ENCODE data around the gene CEP89. TPM values are rescaled to one million over a fixed set of nuclear protein-coding genes. Genes with fewer than 3 reads are reported as not detected.

CEP89 gene
- total RNA-seq, 4 donors from 2014 or later, result 18.5 to 24.7 (median 19.4) TPM

DNA sequence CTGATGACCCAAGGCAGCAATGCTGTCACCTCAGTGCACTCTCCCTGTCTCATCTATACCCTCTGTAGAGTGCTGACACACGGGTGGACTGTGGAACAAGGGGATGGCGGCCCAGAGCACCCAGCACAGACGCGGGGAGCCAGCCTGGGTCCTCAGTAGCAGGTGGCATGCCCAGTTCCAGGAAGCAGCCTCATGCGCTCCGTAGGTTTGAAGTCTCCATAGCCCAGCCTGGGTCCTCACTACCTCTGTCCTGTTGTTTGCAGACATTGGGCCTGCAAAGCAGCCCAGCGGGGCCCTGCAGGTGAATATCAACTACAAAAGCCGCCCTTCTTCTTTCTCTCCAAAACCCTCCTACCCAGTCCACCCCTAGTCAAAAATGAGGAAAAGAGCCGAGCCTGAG, 97.2 kb downstream of the CEP89 start:
- H3K4me1 ChIP-seq, result no peaks in the 10 kb centered on the region
- 80 to 94% methylated on average over 9 of the region's 9 CpGs for WGBS, 2 donors

DNA sequence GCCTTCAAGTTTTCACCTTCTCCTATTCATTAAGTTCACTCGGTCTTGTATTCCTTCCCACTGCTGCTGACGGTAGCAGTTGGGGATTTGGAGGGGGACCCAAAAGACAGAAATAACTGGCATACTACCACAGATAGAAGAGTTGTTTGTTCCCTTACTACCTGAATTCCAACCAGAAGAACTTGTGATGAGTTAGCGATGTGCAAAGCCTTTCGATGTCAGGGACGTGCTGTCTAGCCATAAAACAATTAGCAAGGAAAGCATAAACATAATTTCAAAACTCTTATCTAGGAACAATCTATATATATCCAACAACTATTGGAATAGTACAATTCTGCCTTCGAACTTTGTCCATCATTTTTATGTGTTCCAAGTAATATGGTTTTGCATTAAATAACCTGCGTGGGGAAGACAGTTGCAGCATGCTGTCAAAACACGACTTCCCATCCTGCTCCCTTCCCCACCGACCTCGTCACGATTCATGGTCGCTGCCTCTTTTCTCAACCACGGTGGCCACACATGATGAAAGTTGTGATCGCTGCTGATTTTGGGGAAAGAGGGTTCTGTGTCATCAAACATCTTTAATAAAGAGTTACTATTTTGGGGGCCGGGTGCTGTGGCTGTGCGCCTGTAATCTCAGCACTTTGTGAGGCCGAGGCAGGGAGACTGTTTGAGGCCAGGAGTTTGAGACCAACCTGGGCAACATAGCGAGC, 98.4 kb downstream of the CEP89 start:
- TF ChIP-seq, protein P1, sequence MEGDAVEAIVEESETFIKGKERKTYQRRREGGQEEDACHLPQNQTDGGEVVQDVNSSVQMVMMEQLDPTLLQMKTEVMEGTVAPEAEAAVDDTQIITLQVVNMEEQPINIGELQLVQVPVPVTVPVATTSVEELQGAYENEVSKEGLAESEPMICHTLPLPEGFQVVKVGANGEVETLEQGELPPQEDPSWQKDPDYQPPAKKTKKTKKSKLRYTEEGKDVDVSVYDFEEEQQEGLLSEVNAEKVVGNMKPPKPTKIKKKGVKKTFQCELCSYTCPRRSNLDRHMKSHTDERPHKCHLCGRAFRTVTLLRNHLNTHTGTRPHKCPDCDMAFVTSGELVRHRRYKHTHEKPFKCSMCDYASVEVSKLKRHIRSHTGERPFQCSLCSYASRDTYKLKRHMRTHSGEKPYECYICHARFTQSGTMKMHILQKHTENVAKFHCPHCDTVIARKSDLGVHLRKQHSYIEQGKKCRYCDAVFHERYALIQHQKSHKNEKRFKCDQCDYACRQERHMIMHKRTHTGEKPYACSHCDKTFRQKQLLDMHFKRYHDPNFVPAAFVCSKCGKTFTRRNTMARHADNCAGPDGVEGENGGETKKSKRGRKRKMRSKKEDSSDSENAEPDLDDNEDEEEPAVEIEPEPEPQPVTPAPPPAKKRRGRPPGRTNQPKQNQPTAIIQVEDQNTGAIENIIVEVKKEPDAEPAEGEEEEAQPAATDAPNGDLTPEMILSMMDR (IDR thresholded peaks at IDR 0.05), result no peak
- TF ChIP-seq POLR2A (IDR thresholded peaks at IDR 0.05), result no peak
- H3K27ac ChIP-seq, result no peak overlapping the region
- no peak for DNase-seq
- H3K4me3 ChIP-seq (replicated peaks in 1 of 3), result no peak overlapping the region
- no peaks in the 10 kb centered on the region for H3K36me3 ChIP-seq
- 83 to 93% methylated on average over 18 of the region's 18 CpGs for WGBS, 2 donors
- no peaks in the 10 kb centered on the region for H3K4me1 ChIP-seq
- H3K27me3 ChIP-seq, result no peaks in the 10 kb centered on the region
- intact Hi-C loops (cut with DNase I), result no loop called here
- H3K9me3 ChIP-seq, result no peaks in the 10 kb centered on the region

More for the DNA sequence above, 97.2 kb downstream of the CEP89 start:
- Histone ChIP-seq H3K9me3 (no peaks in the 10 kb centered on the region), H3K27ac (no peak overlapping the region), H3K27me3 (no peaks in the 10 kb centered on the region), H3K36me3 (peaks cover 3 to 6% of the 10 kb centered on the region in 2 donors), H3K4me3 (replicated peaks in 1 of 3) (no peak overlapping the region)
- TF ChIP-seq, protein P1 (IDR thresholded peaks at IDR 0.05), result no peak
- TF ChIP-seq POLR2A (IDR thresholded peaks at IDR 0.05), result no peak
- DNase-seq, result no peak
- intact Hi-C loops (cut with DNase I), result no loop called here

DNA sequence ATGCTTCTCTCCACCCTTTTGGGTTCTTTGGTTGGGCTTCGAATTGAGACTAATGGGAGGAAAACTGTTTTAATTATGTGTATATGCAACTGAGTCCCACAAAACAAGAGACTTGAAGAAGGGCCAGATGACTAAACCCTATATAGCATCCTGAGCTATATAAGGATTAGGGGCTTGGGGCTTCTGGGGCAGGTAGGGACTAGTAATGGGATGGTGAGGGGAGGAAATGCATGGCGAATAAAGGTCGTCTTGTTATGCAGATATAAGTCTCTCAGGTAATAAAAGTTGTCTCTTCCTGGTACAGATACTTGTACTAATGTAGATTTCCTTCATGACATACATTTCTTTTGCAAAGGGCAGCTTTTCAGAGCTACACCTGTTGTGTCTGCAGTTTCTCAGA, 99.4 kb downstream of the CEP89 start:
- 87 to 93% methylated on average over 3 of the region's 3 CpGs for WGBS, 2 donors

DNA sequence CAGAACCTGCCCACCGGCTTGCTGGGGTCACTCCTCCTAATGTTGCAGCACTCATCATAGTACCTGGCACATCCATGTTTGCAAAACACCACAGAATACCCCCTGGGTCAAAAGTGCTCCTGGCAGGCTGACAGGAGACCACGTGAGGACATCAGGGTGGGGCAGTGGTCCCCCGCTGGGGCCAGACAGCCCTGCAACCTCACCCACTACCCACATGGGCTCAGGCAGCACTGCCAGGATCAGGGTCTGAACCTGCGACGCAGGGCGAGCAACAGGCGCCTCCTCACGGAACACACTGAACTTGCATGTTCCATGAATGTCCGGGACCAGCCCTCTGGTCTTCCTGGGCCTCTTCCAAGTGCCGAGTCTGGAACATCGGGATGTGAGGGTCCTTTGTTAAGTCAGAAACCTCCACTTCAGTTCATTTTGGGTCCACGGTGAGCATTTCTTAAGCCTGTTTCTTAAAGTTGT, 100.7 kb downstream of the CEP89 start:
- H3K27ac ChIP-seq, result no peak overlapping the region
- no peaks in the 10 kb centered on the region for H3K9me3 ChIP-seq
- intact Hi-C loops (cut with DNase I), result no loop called here
- no peaks in the 10 kb centered on the region for H3K4me1 ChIP-seq
- 66 to 80% methylated on average over 12 of the region's 12 CpGs for WGBS, 2 donors
- H3K4me3 ChIP-seq (replicated peaks in 1 of 3), result no peak overlapping the region
- H3K27me3 ChIP-seq, result no peaks in the 10 kb centered on the region
- TF ChIP-seq, protein P1 (IDR thresholded peaks at IDR 0.05), result no peak
- TF ChIP-seq POLR2A (IDR thresholded peaks at IDR 0.05), result no peak
- no peak for DNase-seq
- H3K36me3 ChIP-seq, result no peaks in the 10 kb centered on the region

More for the DNA sequence above, 99.4 kb downstream of the CEP89 start:
- no peak overlapping the region for H3K27ac ChIP-seq
- TF ChIP-seq POLR2A (IDR thresholded peaks at IDR 0.05), result no peak
- TF ChIP-seq, protein P1 (IDR thresholded peaks at IDR 0.05), result no peak
- H3K4me3 ChIP-seq (replicated peaks in 1 of 3), result no peak overlapping the region
- intact Hi-C loops (cut with DNase I), result no loop called here
- H3K27me3 ChIP-seq, result no peaks in the 10 kb centered on the region
- no peaks in the 10 kb centered on the region for H3K36me3 ChIP-seq
- DNase-seq, result no peak
- no peaks in the 10 kb centered on the region for H3K9me3 ChIP-seq
- no peaks in the 10 kb centered on the region for H3K4me1 ChIP-seq

DNA sequence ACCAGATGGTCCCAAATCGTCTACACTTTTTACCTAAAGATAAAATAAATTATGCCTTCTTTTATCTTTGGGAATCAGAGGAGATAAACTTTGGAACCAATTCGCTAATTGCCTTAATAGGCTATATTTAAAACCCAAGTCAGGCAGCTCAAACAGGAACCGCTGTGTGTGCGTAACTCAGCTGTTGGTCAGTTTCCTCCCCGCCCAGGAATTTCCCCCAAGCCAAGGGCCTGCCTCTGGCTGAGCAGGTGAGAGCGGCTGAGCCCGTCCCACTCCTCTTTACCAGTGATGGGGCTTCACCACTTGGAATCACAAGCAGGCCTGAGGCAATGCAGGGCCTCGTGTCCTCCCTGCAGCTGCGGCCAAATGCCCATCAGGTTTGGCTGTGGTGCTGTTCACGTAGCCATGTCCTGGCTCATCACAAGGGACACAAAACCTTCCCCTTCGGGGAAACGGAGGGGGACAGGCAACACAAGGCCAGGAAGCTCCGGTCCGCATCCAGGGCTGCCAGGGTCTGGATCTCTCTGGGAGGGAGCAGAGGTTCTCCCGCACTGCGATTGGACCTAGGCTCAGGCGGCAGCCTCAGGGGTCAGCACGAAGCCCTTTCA, 101.7 kb downstream of the CEP89 start:
- Histone ChIP-seq H3K4me3 (replicated peaks in 1 of 3) (no peak overlapping the region), H3K4me1 (no peaks in the 10 kb centered on the region), H3K27me3 (no peaks in the 10 kb centered on the region), H3K9me3 (no peaks in the 10 kb centered on the region), H3K27ac (no peak overlapping the region), H3K36me3 (no peaks in the 10 kb centered on the region)
- WGBS, 2 donors, result 64 to 76% methylated on average over 13 to 18 of the region's 18 CpGs
- no peak for DNase-seq
- intact Hi-C loops (cut with DNase I), result no loop called here
- TF ChIP-seq, protein P1 (IDR thresholded peaks at IDR 0.05), result no peak
- no peak for TF ChIP-seq POLR2A (IDR thresholded peaks at IDR 0.05)
